K562 (cell line): Measurements from ENCODE around the gene SCAPER. TPM values are rescaled to one million over a fixed set of nuclear protein-coding genes. Genes with fewer than 3 reads are reported as not detected.

ENCODE experiments used
- AFF1 ChIP-seq, 2 experiments: fragments of 450-650 bp; IDR thresholded peaks; 2 replicates each; pipeline ENCODE4 v1.6.1; 2018; ENCODE audit warnings: mild to moderate bottlenecking in 2 of 2, low read depth in 1 of 2; ENCODE audit not compliant: partially characterized antibody in 2 of 2
- ARID4B ChIP-seq: sonication (generic); formaldehyde crosslinking; IDR thresholded peaks from 2 replicates; pipeline ENCODE4 v1.8.0; 2022; ENCODE audit warnings: mild to moderate bottlenecking, missing genetic modification reagents
- ARNT ChIP-seq, 2 experiments: fragments of 450-650 bp; IDR thresholded peaks; 2 replicates each; pipeline ENCODE4 v1.6.1; 2016; ENCODE audit warnings: mild to moderate bottlenecking in 1 of 2
- CREB1 ChIP-seq, 2 experiments: sonication (generic) in 1 of 2; formaldehyde crosslinking in 1 of 2; IDR thresholded peaks; 2 replicates each; pipeline versions ENCODE4 v1.6.1 to v1.8.0; 2012 to 2022; ENCODE audit warnings: inconsistent platforms in 1 of 2, mild to moderate bottlenecking in 1 of 2, missing genetic modification reagents in 1 of 2, moderate library complexity in 1 of 2
- EGR1 ChIP-seq: fragments of 450-650 bp; conservative IDR thresholded peaks from 2 replicates; pipeline ENCODE4 v1.6.1; 2017; ENCODE audit warnings: mild to moderate bottlenecking
- EP400 ChIP-seq: fragments of 450-650 bp; IDR thresholded peaks from 2 replicates; pipeline ENCODE4 v1.6.1; 2017; ENCODE audit warnings: antibody characterized with exemption, mild to moderate bottlenecking, moderate library complexity
- FOXA3 ChIP-seq, 2 experiments: fragments of 450-650 bp in 1 of 2; sonication (generic) in 1 of 2; formaldehyde crosslinking; IDR thresholded peaks in 1 of 2; conservative IDR thresholded peaks in 1 of 2; 2 replicates each; pipeline versions ENCODE4 v1.4.0 to v1.8.0; 2020 to 2022; ENCODE audit warnings: mild to moderate bottlenecking in 2 of 2, missing genetic modification reagents in 1 of 2
- GATAD2A ChIP-seq: fragments of 450-650 bp; IDR thresholded peaks from 2 replicates; pipeline ENCODE4 v1.6.1; 2017
- HDGF ChIP-seq: fragments of 450-650 bp; IDR thresholded peaks from 2 replicates; pipeline ENCODE4 v1.6.1; 2016
- NKRF ChIP-seq: fragments of 450-650 bp; IDR thresholded peaks from 2 replicates; pipeline ENCODE4 v1.6.1; 2016; ENCODE audit warnings: borderline replicate concordance
- RCOR1 ChIP-seq, 2 experiments: IDR thresholded peaks; 2 replicates each; pipeline ENCODE4 v1.6.1; 2012; ENCODE audit warnings: low read depth in 2 of 2, low read length in 2 of 2, borderline replicate concordance in 1 of 2, improper control_type of control experiment in 1 of 2
- SMARCA4 ChIP-seq: fragments of 450-650 bp; IDR thresholded peaks from 2 replicates; pipeline ENCODE4 v1.6.1; 2016
- TAF1 ChIP-seq: IDR thresholded peaks from 2 replicates; pipeline ENCODE4 v1.6.1; 2011; ENCODE audit warnings: mild to moderate bottlenecking, low read length, moderate library complexity; ENCODE audit not compliant: insufficient read depth, control insufficient read depth, severe bottlenecking; ENCODE audit errors: extremely low read depth
- ZNF586 ChIP-seq: fragments of 450-650 bp; formaldehyde crosslinking; conservative IDR thresholded peaks from 2 replicates; pipeline ENCODE4 v1.4.0; 2020; ENCODE audit warnings: mild to moderate bottlenecking, moderate library complexity
- polyA plus RNA-seq, 8 experiments: library from polyadenylated mRNA; depleted of rRNA in 4 of 8; stranded (reverse) in 5 of 8; unstranded in 3 of 8; fragments of >200 nt; fragmentation: Nextera tagmentation in 2 of 8; fragmentation: Illumina TruSeq in 1 of 8; extraction: Ambion mirVana in 2 of 8; extraction: Trizol in 1 of 8; gene quantifications; 2 replicates each; pipeline versions ENCODE4 v1.2.1 to v1.2.3, GENCODE V29; 2011 to 2014; ENCODE audit warnings: inconsistent platforms in 1 of 8, missing spikeins in 1 of 8
- total RNA-seq, 7 experiments: library from RNA; depleted of rRNA in 6 of 7; stranded (reverse); fragments of >200 nt in 6 of 7; fragmentation: Illumina TruSeq in 2 of 7; extraction: Trizol in 2 of 7; gene quantifications; 2 replicates each; pipeline versions ENCODE4 v1.2.1 to v1.2.3, GENCODE V29; 2011 to 2021; ENCODE audit warnings: low replicate concordance in 1 of 7

SCAPER gene
- total and polyA plus RNA-seq, 9 of the 15 experiments (the other 6 are each of a cell fraction or from before 2014, with no cell fraction given), result 1.3 to 5.7 (median 3.2) TPM

GRCh38 chr15:76337059-76337695 lies 568.0 kb downstream of the SCAPER start (continued):
- TF ChIP-seq AFF1 (IDR thresholded peaks at IDR 0.05; ENCODE audit: low read depth in 1 of 2, partially characterized antibody in 2 of 2) (peak in 1 of 2 experiments; percentile 8), SMARCA4 (peak; percentile 44; the same call in 1 of the 2 replicates), ZNF586 (no peak), EP400 (no peak; the same call in 1 of the 2 replicates), NKRF (0 out of 2 replicates have a peak, but pooled peaks have one; percentile 45), FOXA3 (CRISPR knock-in tag; conservative IDR thresholded peaks at IDR 0.05 in 1 of 2, IDR thresholded peaks at IDR 0.05 in 1 of 2) (no peak), ARID4B (CRISPR knock-in tag) (peak; percentile 16; the same call in 1 of the 2 replicates), RCOR1 (IDR thresholded peaks at IDR 0.05; ENCODE audit: borderline replicate concordance in 1 of 2, low read depth in 2 of 2, low read length in 2 of 2) (0 out of 4 replicates have a peak, but pooled peaks of 1 of the 2 experiments have one; percentile 33), EGR1 (peak; percentile 64), CREB1 (IDR thresholded peaks at IDR 0.05) (peak; percentile 10), CREB1 (CRISPR knock-in tag; IDR thresholded peaks at IDR 0.05) (no peak), ARNT (IDR thresholded peaks at IDR 0.05) (peak in 1 of 2 experiments; percentile 63; a peak in 1 of 4 replicates), TAF1 (peak; percentile 45), GATAD2A (peak; percentile 23; the same call in 1 of the 2 replicates), HDGF (peak; percentile 31; the same call in 1 of the 2 replicates)
